BLaER1 treated with 17β-estradiol and CSF1 and Interleukin-3, amounts not matched to agents 10 nM and 100 nM (cell line): ENCODE measurements around the gene VEGFB.

Experiments
- H3K27ac ChIP-seq, 11 experiments: shearing (Covaris generic); formaldehyde crosslinking; 2 replicates each; pipeline ENCODE4 v1.8.1; 2022
- H3K27me3 ChIP-seq, 11 experiments: shearing (Covaris generic); formaldehyde crosslinking; 2 replicates each; pipeline ENCODE4 v1.8.1; 2022
- H3K36me3 ChIP-seq, 11 experiments: shearing (Covaris generic); formaldehyde crosslinking; 2 replicates each; pipeline ENCODE4 v1.8.1; 2022
- H3K4me1 ChIP-seq, 10 experiments: shearing (Covaris generic); formaldehyde crosslinking; 2 replicates each; pipeline ENCODE4 v1.8.1; 2022
- H3K4me2 ChIP-seq, 11 experiments: shearing (Covaris generic); formaldehyde crosslinking; 2 replicates each; pipeline ENCODE4 v1.8.1; 2022
- H3K4me3 ChIP-seq, 10 experiments: shearing (Covaris generic); formaldehyde crosslinking; 2 replicates each; pipeline ENCODE4 v1.8.1; 2022
- H3K9ac ChIP-seq, 11 experiments: shearing (Covaris generic); formaldehyde crosslinking; 2 replicates each; pipeline ENCODE4 v1.8.1; 2022
- H3K9me3 ChIP-seq, 11 experiments: shearing (Covaris generic); formaldehyde crosslinking; replicated peaks in 1 of 11; 2 replicates each; pipeline ENCODE4 v1.8.1; 2022
- H4K20me1 ChIP-seq, 11 experiments: shearing (Covaris generic); formaldehyde crosslinking; 2 replicates each; pipeline ENCODE4 v1.8.1; 2022
- Cebpa-rat ChIP-seq, 11 experiments: shearing (Covaris generic); IDR thresholded peaks; 2 replicates each; pipeline ENCODE4 v1.8.1; 2022

VEGFB gene

DNA sequence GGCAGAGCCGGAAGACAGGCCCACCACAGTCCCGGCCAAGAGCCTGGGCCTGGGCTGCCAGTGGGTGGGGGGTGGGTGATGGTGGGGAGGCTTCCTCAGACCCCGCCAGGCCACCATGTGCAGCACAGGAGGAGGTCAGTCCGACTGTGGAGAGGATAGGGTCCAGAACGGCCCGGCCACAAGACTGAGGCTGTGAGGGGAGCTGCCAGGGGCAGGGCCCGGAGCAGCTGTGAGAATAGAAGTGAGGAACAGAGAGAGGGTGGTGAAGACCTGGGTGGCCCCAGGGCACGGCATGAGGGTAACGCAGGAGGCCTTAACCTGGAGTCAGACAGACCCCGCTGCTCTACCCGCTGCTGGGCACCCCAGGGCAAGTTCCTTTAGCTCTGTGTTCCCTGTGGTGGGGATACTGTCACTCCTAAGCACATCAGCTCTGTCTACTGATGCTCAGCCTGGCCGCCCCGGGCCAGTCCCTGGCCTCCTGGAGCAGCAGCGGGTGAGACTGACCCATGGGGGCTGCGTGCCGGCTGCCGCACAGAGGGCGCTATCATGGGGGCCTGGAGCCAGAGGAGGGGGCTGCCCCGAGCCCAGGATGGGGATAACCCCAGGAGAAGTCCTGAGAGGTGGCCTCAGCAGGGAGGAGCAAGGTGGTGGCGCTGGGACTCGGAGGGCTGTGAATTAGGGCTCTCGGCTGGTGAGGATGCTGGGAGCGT is 26.1 kb upstream of the VEGFB start:
- peak overlapping the region; percentile 93 to 99 (median 96) for H3K9ac ChIP-seq
- H3K4me1 ChIP-seq = peaks cover 69 to 85% (median 79%) of the 10 kb centered on the region in 10 experiments
- H3K9me3 ChIP-seq = no peaks in the 10 kb centered on the region
- peaks cover 49 to 80% (median 65%) of the 10 kb centered on the region in 11 experiments for H3K36me3 ChIP-seq
- no peaks in the 10 kb centered on the region for H3K27me3 ChIP-seq
- H3K27ac ChIP-seq = peak overlapping the region; percentile 74 to 100 (median 97)
- H3K4me2 ChIP-seq = peak overlapping the region; percentile 96 to 100 (median 99)
- TF ChIP-seq Cebpa-rat (IDR thresholded peaks at IDR 0.05) = no peak
- H4K20me1 ChIP-seq = peaks cover 42 to 70% (median 60%) of the 10 kb centered on the region in 11 experiments
- peak overlapping the region; percentile 82 to 98 (median 94) for H3K4me3 ChIP-seq

DNA sequence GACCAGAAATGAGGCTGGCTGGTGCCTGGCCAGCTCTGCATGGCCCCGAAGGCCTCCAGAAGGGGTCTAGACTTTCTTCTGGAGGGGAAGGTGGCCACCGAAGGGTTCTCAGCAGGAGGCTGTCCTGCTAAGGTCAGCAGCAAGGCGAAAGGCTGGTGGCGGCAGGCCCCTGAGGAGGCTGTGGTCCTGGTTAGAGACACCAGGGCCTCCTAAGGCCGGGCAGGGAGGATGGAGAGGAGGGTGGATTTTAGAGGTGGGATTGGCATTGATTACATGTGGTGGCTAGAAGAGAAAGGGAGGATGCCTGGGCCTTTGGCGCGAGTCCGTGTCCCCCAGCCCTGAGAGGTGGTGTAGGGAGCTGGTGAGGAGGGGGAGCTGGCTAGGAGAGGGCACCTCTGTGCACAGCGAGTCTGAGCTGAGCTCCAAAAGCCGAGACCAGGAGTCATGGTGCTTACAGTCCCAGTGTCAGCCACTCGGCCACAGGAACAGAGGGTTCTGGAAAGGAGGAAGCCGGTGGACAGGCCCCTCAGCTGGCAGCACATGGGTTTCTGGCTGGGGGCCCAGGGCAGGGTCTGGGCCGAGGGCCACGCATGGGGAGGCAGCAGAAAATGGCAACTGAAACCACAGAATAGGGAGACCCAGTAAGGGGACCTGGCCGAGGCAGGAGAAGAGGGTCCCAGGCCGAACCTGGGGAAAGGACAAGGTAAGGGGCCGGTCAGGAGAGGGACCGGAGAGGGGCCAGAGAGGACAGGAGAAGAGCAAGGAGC is 25.4 kb upstream of the VEGFB start:
- Histone ChIP-seq H3K4me2 (peak overlapping the region; percentile 96 to 100 (median 99)), H3K27ac (peak overlapping the region; percentile 74 to 100 (median 97); a peak in 21 of 22 replicates), H3K9me3 (no peaks in the 10 kb centered on the region), H3K4me1 (peaks cover 76 to 88% (median 81%) of the 10 kb centered on the region in 10 experiments), H4K20me1 (peaks cover 34 to 70% (median 58%) of the 10 kb centered on the region in 11 experiments), H3K27me3 (no peaks in the 10 kb centered on the region), H3K36me3 (peaks cover 55 to 80% (median 69%) of the 10 kb centered on the region in 11 experiments), H3K4me3 (peak overlapping the region; percentile 82 to 98 (median 94)), H3K9ac (peak overlapping the region; percentile 93 to 99 (median 96))
- no peak for TF ChIP-seq Cebpa-rat (IDR thresholded peaks at IDR 0.05)

DNA sequence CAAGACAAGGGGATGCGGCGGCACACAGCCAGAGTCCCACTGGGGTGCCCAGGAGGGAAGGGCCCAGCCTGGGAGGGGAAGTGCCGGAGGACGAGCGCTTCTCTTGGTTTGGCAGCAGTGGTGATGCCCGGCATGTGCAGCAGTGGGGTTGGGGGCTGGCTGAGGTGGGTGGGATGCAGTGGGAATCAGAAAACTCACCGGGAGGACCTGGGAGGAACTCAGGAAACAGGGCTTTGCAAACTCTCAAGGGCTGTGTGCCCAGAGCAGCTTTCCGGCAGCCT is 24.9 kb upstream of the VEGFB start:
- Histone ChIP-seq H3K9ac (peak overlapping the region; percentile 93 to 99 (median 96)), H3K4me1 (peaks cover 76 to 88% (median 81%) of the 10 kb centered on the region in 10 experiments), H3K9me3 (no peaks in the 10 kb centered on the region), H4K20me1 (peaks cover 30 to 70% (median 53%) of the 10 kb centered on the region in 11 experiments; a peak in 21 of 22 replicates), H3K36me3 (peaks cover 56 to 80% (median 69%) of the 10 kb centered on the region in 11 experiments), H3K27me3 (no peaks in the 10 kb centered on the region), H3K4me3 (peak overlapping the region; percentile 82 to 98 (median 94); a peak in 19 of 20 replicates), H3K27ac (peak overlapping the region; percentile 74 to 100 (median 97); a peak in 20 of 22 replicates), H3K4me2 (peak overlapping the region; percentile 96 to 100 (median 99))
- no peak for TF ChIP-seq Cebpa-rat (IDR thresholded peaks at IDR 0.05)

DNA sequence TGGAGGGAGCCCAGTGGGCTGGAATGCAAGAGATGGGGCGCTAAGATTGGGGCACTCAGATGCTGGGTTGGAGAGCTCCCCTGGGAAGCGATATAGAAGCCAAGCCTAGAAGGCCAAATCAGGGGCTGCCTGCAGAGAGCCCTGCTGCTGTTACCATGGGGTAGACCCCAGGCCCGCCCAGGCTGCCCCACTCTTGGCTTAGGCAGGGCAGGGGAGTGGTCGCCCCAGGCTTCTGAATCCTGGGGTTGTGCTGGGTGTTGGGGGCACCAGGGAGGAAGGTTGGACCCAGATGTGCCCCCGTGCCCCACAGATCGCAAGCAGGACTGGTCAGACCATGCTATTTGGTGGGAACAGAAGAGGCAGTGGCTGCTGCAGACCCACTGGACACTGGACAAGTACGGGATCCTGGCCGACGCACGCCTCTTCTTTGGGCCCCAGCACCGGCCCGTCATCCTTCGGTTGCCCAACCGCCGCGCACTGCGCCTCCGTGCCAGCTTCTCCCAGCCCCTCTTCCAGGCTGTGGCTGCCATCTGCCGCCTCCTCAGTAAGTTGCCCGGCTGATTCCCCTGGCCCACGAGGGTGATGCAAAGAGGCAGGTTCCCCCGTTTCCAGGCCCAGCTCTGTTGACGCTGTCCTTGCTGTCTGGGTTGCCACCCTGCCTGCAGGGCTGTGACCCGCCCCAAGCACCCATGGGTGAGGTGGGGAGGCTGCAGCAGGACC is 23.9 kb upstream of the VEGFB start:
- Histone ChIP-seq H3K36me3 (peaks cover 51 to 85% (median 73%) of the 10 kb centered on the region in 11 experiments), H4K20me1 (peaks cover 30 to 79% (median 48%) of the 10 kb centered on the region in 11 experiments; a peak in 20 of 22 replicates), H3K4me3 (peak overlapping the region in 5 of 10 experiments; percentile 28 to 98 (median 96); a peak in 4 of 20 replicates), H3K9ac (peak overlapping the region; percentile 9 to 99 (median 96); a peak in 17 of 22 replicates), H3K4me2 (peak overlapping the region; percentile 96 to 100 (median 99)), H3K9me3 (no peaks in the 10 kb centered on the region), H3K27ac (peak overlapping the region in 10 of 11 experiments; percentile 1 to 99 (median 28); a peak in 9 of 22 replicates), H3K4me1 (peaks cover 76 to 88% (median 81%) of the 10 kb centered on the region in 10 experiments), H3K27me3 (no peaks in the 10 kb centered on the region)
- TF ChIP-seq Cebpa-rat (IDR thresholded peaks at IDR 0.05) = no peak

DNA sequence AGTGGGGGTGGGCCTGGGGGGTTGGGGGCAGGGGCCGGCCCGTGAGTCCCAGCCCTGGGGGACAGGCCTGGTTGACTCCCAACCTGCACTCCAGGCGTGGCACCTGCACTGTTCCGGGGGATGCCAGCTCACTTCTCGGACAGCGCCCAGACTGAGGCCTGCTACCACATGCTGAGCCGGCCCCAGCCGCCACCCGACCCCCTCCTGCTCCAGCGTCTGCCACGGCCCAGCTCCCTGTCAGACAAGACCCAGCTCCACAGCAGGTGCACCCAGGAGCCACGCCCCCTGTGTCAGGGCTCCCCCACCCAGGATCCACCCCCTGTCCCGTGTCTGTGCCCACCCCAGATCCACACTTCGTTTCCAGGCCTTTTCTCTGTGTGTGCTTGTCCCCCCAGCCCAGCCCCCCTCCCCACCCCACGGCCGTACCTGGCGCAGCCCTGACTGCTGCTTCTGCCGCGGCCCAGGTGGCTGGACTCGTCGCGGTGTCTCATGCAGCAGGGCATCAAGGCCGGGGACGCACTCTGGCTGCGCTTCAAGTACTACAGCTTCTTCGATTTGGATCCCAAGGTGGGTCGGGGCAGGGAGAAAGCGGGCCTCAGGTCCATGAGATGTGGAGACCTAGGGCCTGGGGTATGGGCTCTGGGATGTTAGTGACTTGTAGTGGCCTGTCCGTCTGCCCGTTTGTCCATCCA is 23.1 kb upstream of the VEGFB start:
- peak overlapping the region in 7 of 11 experiments; percentile 6 to 82 (median 30); a peak in 4 of 22 replicates for H3K27ac ChIP-seq
- no peaks in the 10 kb centered on the region for H3K27me3 ChIP-seq
- TF ChIP-seq Cebpa-rat (IDR thresholded peaks at IDR 0.05) = no peak
- H3K9ac ChIP-seq = peak overlapping the region in 8 of 11 experiments; percentile 3 to 53 (median 21); a peak in 7 of 22 replicates
- peak overlapping the region; percentile 16 to 97 (median 80); a peak in 18 of 22 replicates for H3K4me2 ChIP-seq
- H4K20me1 ChIP-seq = peaks cover 30 to 87% (median 46%) of the 10 kb centered on the region in 11 experiments; a peak in 20 of 22 replicates
- H3K4me1 ChIP-seq = peaks cover 76 to 88% (median 81%) of the 10 kb centered on the region in 10 experiments
- H3K4me3 ChIP-seq = peak overlapping the region in 1 of 10 experiments; percentile 22; a peak in 1 of 20 replicates
- no peaks in the 10 kb centered on the region for H3K9me3 ChIP-seq
- H3K36me3 ChIP-seq = peaks cover 58 to 92% (median 81%) of the 10 kb centered on the region in 11 experiments

DNA sequence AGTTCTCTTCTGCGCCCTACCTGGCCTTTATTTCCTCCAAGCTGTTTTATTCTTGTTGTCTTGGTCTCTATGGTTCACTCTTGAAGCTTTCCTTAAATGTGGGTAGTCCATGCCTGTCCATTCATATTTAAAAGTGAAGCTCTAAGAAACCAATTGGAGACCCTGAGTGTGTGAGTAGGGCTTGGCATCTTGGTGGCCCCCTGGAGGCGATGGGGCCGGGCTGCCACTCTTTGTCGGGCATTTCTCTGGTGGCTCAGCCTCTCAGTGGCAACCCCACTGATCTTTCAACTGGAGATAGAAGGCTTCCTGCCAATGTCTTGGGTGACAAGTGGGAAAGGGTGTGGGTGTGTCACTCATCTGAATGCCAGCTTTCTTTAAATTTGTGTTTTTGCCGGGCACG is 17.5 kb upstream of the VEGFB start:
- H3K27ac ChIP-seq = peak overlapping the region in 1 of 11 experiments; percentile 37; a peak in 3 of 22 replicates
- H3K4me1 ChIP-seq = peaks cover 61 to 99% (median 70%) of the 10 kb centered on the region in 10 experiments
- H3K9ac ChIP-seq = peak overlapping the region in 2 of 11 experiments; percentile 30 to 37; a peak in 3 of 22 replicates
- H3K4me3 ChIP-seq = no peak overlapping the region
- no peaks in the 10 kb centered on the region for H3K27me3 ChIP-seq
- H4K20me1 ChIP-seq = peaks cover 4 to 97% (median 51%) of the 10 kb centered on the region in 11 experiments; a peak in 20 of 22 replicates
- peak overlapping the region; percentile 7 to 57 (median 36); a peak in 16 of 22 replicates for H3K4me2 ChIP-seq
- no peaks in the 10 kb centered on the region for H3K9me3 ChIP-seq
- no peak for TF ChIP-seq Cebpa-rat (IDR thresholded peaks at IDR 0.05)
- peaks cover 79 to 98% (median 91%) of the 10 kb centered on the region in 11 experiments for H3K36me3 ChIP-seq

DNA sequence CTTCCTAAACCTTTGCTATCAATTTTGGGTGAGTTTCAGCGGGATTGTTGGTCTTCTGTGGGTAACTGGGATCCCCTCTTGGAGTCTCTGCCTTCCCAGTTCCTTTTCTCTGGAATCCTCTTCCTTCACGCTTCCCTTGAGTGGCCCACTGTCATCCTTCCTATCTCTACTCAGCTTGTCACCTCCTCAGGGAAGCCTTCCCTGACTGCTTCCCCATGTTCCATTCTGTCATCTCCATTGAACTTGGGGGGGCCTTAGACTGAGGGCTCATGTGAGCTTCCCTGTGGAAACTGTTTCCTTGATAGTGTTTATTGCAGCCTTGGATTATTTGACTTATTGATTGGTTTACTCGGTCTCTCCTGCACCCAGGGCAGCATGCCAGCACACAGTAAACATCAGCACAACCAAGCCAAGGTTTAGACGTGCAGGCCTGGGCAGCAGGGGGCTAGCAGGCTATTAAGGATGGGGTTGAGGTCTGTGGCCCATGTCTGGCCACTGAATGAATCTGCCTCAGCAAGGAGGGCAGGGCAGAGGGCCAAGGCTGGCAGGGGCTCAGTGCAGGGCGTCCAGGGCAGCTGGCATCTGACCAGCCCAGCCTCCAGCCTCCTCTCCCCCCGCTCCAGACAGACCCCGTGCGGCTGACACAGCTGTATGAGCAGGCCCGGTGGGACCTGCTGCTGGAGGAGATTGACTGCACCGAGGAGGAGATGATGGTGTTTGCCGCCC is 15.6 kb upstream of the VEGFB start:
- Histone ChIP-seq H3K36me3 (peaks cover 81 to 98% (median 92%) of the 10 kb centered on the region in 11 experiments), H3K4me1 (peaks cover 52 to 99% (median 65%) of the 10 kb centered on the region in 10 experiments), H3K9ac (peak overlapping the region; percentile 0 to 65 (median 38); a peak in 14 of 22 replicates), H3K4me2 (peak overlapping the region in 2 of 11 experiments; percentile 14 to 25; a peak in 3 of 22 replicates), H3K4me3 (no peak overlapping the region), H3K27me3 (no peaks in the 10 kb centered on the region), H3K9me3 (no peaks in the 10 kb centered on the region), H4K20me1 (peaks cover 4 to 97% (median 56%) of the 10 kb centered on the region in 11 experiments; a peak in 21 of 22 replicates), H3K27ac (peak overlapping the region in 8 of 11 experiments; percentile 8 to 48 (median 29); a peak in 14 of 22 replicates)
- TF ChIP-seq Cebpa-rat (IDR thresholded peaks at IDR 0.05) = no peak
